ENCODE data around the gene MLPH.

The MLPH gene

DNA sequence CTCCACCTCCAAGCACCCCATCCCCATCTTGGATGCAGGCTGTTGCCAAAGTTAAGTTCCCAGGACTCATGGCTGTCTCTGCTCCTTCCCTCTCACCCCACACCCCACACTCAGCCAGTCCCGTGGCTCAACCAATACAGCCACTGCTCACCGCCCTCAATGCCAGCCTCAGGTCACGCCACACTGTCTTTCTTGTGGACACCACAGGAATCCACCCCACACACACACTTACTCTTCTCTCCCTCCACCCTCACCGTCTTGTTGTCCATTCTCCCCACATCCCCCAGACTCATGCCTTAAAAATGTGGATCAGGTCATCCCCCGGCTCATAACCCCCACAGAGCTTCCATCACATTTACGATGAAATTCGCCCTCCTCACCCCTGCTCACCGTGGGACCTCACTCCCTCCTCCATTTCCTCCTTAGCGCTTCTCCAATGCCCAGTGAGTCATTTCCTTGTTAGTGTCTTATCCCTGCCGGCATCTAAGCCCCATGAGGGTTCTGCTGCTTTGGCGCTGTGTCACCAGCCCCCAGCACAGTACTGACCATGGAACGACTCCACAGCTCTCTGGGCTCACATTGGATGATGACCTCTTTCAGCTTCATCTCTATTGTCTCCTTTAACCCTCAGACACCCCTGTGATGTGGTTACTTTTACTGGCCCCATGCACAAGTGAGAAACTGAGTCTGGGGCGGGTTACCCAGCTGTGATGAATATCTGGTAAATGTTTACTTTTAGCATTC, 13.8 kb downstream of the MLPH start:
- peak; percentile 94 to 95 for DNase-seq (ENCODE audit: low read depth in 2 of 2)

DNA sequence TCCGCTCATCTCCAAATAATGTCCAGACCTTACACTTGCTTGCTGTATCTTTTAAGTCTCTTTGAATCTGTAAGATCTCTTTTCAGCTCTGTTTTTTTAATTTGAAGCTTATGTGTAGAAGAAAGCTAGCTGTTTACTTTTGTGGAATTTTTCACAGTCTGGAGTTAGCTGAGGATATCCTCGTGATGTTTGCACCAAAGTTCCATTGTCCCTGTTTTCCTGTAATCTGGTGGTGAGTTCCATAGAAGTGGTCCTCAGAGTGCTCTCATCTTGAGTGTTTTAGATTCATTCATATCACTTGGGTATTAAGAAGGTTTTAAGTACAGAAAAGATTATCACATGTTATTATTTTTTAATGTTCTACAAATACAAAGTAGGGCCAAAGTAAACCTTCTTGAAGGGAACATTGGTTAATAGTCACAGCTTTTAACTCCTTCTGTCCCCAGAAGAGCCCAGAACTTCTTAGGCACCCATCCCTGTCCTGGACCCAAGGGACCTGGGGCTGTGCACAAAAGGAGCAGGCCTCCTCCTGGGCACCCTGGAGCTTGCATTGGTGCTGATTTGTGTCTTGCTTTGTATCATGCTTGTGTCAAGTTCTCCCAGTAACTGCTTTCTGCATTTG, 15.0 kb downstream of the MLPH start:
- DNase-seq (ENCODE audit: low read depth in 2 of 2): no peak

DNA sequence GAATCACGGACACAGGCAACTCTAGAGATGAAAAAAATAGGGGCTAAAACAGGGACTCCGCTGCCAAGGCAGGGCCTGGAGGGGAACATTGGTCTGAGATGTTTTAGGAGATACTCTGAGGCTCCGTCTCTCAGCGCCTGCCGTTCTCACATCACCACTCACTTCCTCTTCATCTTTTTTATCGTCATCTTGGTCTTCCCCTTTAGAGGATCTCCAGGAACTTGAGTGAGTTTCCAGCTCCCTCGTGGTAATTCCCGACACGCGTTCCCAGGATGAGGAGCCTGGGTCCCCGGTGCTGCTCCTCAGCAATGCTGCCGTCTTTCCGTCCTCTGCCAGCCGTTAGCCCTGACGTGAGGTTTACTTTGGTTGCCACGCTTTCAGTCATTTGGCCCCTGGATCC, 16.1 kb downstream of the MLPH start:
- DNase-seq (ENCODE audit: low read depth in 2 of 2): no peak

DNA sequence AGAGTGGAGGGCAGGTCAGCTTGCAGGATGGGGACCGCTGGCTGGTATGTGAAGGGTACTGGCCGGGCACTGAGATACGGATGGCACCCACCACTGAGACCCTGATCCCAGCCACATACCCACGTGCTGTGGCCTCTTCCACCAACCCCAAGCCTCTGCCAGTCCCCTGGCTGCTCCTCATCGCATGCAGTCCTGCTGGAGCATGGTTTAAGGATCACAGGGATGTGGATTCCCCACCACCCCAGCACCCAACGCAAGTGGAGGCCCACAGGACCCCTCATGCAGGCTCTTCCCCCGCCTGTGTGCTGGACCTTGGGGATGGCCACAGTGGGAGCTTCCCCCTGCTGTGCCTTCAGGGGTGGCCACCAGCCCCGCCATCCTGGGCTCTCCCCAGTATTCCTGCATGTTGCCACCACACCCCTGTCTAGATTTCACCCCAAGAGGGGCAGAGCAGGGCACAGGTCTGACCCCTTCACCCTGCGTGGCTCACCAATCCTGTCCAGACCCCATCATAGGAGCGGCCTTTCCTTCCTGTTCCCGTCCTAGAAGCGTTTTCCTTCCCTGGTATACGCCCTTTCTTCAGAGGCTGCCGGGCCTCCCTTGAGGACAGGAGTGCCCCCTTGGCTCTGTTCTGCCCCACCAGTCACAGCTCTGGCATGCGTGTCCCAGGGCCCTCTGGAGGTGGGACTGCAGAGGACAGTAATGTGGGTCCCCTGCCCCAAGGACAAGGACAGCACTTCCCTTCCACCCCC, 18.3 kb downstream of the MLPH start:
- DNase-seq (ENCODE audit: low read depth in 2 of 2): no peak

DNA sequence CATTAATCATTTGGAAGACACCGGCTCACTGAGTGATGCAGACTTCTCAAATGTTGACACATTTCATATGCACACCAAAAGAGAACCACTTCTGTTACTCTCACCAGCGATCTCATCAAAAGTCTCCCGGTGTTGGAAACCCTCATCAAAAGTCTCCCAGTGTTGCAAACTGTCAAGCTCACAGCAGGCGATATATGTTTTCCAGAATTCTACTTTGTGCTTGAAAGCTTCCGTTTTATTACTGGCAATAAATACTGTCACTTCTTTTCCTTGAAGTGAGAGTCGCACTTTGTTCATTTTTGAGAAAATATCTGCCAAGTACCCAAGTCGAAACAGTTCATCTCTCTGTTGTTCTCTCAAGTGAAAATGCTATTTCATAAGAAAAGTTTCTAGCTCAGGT, 20.5 kb downstream of the MLPH start:
- no peak for DNase-seq (ENCODE audit: low read depth in 2 of 2)

DNA sequence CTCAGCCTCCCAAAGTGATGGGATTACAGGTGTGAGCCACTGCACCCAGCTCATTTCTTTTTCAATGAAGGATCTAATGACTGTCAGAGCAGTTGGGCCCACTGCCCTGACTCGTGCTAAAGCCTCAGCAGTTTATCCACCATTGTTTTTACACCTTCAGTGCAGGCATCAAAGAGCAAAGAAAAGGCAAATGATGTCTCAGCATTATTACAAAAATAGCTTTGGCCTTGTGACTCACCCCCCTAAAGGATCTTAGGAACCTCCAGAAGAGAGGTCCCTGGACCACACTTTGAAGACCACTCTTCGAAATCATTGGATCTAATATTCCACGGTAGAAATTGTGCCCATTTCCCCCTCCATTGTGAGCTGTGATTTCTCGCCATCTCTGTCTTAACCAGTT, 21.3 kb downstream of the MLPH start:
- no peak for DNase-seq (ENCODE audit: low read depth in 2 of 2)

DNA sequence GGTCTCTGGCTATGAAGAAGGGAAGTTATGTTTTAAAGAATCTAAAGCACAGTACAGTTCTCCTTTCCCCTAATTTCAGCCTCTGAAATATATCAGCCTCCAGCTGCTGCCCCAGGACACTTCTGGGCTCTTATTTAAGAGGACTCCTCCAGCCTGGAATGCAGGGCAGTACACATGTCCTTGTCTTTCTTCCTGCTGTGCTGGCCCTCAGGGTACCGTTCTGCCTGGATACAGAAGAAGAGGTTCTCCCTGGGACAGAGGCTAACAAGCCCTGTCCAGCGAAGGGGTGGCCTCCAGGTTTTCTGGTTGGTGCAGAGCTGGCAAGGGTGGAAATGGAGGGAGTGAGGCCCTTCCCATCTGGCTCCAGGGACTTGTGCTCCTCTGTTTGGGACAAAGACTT, 22.1 kb downstream of the MLPH start:
- DNase-seq (ENCODE audit: low read depth in 2 of 2): no peak

DNA sequence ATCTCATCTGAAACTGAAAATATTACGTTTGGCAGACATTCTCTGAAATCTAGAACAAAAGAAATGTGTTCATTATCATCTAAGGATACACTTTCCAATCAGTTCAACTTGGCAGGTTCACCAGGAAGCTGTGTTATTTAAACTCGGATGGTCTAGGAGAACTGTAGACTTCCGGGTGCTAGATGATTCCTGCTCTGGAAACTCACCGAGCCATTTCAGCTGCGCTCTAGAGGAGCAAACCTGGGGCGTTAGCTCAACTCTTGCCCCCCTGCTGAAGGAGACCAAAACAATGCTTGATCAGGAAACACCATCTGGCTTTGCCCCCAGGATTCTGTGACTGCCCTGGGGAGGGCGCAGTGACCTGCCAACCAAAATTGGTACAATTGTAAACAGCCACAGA, 22.9 kb downstream of the MLPH start:
- no peak for DNase-seq (ENCODE audit: low read depth in 2 of 2)

DNA sequence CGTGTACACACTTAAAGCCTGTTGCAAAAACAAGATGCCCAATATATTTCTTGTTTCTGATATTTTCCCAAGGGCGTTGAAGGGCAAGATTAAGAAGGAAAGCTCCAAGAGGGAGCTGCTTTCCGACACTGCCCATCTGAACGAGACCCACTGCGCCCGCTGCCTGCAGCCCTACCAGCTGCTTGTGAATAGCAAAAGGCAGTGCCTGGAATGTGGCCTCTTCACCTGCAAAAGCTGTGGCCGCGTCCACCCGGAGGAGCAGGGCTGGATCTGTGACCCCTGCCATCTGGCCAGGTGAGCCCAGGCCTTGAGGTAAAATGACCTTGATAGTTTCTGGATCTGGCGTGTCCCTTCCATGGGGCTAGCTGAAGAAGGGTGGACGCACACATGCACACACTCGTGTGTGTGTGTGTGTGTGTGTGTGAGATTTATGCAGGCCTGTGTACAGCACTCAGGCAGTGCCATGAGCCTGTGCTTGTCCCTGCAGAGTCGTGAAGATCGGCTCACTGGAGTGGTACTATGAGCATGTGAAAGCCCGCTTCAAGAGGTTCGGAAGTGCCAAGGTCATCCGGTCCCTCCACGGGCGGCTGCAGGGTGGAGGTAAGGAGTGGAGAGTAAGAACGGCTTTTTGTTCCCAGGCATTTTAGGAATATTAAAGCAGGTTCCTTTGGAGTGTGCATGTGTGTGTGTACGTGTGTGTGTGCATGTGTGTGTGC, 23.6 kb downstream of the MLPH start:
- no peak for DNase-seq (ENCODE audit: low read depth in 2 of 2)

DNA sequence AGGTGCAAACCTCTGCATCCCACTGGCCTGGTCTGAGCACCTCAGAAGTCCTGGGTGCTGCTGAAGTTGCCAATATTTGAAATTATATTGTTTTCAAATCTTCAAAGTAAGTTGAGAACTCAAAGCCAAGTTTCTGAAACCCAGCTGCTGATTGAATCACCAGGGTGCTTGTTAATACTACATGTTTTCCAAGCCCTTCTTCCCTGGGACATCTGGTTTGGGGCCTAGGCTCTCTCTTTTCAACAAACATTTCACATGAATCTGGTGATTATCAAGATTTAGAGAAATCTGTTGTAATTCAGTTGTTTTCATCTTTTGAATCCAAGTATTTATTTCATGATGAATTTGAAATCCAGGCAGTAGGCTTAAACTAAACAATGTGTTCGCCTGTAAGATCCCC, 24.4 kb downstream of the MLPH start:
- peak in 1 of 2 experiments; percentile 40 for DNase-seq (ENCODE audit: low read depth in 2 of 2)

DNA sequence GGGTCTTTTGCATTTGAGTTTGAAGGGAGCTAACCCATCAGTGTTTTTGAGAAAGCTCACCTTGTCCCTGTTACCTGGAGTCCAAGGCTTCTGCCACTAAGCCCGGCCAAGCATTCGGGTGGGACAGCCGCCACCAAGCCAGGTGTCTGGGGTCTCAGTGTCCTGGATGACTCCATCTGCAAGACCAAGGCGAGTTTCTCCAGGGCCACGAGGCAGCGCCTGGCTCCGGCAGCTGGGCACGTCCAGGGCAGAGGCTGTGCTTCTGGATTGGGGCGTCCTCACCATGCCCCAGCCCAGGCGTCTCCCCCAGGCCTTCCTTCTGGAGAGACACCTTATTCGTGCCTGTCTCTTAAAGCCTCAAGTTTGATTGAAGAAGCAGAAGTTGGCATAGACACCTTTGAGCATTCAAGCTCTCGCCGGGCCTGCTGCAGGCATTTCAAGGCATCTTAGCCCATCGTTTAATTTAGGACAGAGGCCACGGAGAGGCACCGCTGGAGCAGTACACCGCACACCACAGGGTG, 24.9 kb downstream of the MLPH start:
- no peak for DNase-seq (ENCODE audit: low read depth in 2 of 2)

DNA sequence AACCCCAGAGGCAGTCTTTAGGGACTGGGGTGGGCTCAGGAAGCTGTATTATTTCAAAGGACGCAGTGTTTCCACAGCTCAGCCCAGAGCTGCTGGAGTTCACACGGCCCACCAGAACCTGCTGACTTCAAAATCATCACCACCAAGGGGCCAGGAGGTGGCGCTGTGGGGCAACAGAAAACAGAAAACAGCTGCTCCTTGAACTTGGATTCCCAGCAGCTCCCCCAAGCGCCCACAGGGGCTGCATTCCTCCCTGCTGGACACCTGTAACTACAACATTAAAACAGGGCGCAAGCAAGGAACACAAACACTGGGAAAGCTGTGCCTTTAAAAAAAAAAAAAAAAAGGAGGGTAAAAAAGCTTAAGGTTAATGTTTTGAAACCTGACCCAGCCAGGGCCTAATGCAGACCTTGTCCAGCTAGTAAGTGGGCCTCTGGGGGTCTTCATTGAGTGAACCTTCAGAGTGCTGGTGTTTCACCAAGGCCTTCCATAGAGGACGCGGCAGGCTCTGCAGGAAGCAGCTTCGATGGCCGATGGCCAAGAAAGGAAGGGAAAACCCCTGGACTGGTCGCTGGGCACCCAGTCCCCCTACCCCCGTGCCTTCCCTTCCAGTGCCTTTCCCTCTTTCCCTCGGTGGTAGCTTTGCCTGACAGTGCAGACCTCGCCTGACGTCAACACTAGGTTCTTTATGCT, 25.9 kb downstream of the MLPH start:
- peak; percentile 72 to 73 for DNase-seq (ENCODE audit: low read depth in 2 of 2)

DNA sequence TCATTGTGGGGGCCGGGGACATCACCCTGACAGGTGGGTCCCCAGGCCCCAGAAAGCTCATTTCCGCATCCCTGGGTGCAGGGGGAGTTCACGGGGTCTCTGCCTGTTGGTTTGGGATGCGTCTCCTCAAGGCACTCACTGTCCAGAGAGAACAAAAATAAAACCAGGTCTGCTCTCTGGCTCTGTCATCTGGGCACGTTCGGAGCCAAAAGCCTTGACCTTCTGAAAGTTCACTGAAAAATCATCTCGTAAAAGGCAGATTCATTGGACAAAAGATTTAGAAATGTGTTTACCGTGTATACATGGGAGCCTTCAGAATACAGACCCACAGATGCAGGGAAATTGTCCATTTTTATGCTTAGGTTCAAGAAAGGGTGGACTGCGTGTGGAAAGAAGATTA, 26.6 kb downstream of the MLPH start:
- DNase-seq (ENCODE audit: low read depth in 2 of 2): no peak

DNA sequence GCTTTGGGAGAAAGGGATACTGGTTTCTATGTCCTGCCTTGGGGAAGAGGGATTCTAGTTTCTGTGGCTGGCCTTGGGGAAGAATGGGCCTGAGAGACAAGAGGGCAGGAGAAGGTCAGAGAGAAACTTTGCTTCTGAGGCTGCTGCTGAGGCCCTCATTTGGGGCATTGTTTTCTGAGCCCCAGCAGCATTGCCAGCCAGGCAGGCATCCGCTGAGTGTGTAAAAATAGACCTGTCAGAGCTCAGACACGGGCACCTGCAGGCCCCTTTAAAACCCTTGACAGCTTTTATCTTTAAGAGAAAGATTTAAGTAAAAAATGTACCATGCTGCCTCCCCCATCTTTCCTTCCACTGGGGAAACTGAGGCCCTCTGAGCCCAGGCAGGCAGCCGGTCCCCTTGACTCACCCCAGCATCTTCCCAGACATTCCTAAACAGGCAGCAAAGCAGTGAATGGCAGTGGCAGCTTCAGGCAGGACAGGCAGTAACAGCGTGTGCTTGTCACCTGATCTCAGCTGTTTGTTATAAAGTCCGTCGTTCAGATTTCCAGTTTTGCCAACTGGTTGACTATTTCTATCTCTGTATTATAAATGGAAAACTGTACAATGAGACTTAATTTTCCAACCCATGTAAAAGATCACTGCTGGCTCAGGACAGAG, 27.6 kb downstream of the MLPH start:
- no peak for DNase-seq (ENCODE audit: low read depth in 2 of 2)

DNA sequence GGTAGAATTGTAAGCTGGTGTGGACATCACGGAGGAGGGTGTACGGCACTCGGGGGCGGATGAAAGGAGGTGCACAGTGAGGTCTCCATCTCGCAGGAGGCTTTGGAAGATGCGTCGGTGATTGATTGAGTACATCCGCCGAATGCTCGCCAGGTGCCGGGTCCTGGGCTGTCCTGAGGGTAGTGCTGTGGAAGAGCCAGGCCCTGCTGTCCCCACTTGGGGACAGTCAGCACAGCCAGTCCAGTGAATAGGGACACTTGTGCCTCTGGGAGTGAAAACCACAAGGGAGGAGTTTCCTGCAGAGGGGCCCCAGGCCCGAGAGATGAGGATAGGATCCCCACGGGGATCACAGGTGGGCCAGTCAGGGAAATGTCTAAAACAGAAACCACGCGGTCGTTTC, 28.1 kb downstream of the MLPH start:
- DNase-seq (ENCODE audit: low read depth in 2 of 2): no peak

DNA sequence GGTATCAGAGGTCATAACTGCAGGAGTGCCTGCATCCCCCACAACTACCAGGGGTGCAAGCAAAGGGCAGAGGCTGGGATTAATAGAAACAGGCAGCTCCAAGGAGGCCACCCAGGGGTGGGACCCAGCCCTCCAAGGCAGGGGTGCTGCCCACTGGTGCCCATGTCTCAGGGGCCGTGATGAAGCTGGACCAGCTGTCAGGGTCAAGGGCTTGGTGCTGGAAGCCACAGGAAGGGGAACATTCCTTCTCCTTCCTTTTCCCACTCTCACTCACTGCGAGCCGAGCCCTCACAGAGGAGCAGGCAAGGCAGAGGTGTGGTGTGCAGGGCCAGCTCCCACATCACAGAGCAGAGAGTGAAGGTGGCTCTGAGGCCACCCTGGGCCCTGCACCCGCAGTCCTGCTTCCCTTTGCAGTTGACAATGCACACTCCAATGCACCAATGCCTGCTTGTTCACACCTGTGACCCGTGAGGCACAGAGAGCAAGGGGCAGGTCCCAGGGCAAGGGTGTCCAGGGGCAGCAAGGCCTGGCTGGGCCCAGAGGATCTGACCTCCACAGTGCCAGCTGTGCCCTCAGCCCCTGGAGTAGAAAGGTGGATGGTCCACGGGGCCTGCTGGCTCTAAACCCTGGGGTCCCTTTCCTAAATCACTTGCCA, 28.7 kb downstream of the MLPH start:
- no peak for DNase-seq (ENCODE audit: low read depth in 2 of 2)

DNA sequence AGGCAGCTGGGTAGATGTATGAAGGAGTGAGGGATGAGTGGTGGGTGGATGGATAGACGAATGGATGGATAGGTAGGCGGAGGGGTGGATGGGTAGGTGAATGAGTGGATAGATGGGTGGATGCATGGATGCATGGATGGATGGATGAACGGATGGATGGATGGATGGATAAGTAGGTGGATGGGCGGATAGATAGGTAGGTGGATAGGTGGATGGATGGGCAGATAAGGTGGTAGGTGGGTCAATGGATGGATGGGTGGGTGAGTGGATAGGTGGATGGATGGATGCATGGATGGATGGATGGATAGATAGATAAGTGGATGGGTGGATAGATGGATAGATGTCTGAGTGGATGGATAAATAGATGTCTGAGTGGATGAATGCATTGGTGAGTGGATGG, 30.1 kb downstream of the MLPH start:
- DNase-seq (ENCODE audit: low read depth in 2 of 2): no peak

DNA sequence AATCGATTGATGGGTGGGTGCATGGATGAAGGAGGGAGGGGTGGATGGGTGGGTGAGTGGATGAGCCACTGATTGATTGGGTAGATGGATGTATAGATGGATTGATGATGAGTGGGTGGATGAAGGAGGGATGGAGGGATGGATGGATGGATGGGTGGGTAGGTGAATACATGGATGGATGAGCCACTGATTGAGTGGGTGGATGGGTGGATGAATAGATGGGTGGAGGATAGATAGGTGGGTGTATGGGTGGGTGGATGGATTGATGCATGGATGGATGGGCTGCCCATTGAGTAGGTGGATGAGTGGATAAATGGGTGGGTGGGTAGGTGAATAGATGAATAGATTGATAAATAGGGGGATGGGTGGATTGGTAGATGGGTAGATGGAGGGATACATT, 30.9 kb downstream of the MLPH start:
- no peak for DNase-seq (ENCODE audit: low read depth in 2 of 2)

DNA sequence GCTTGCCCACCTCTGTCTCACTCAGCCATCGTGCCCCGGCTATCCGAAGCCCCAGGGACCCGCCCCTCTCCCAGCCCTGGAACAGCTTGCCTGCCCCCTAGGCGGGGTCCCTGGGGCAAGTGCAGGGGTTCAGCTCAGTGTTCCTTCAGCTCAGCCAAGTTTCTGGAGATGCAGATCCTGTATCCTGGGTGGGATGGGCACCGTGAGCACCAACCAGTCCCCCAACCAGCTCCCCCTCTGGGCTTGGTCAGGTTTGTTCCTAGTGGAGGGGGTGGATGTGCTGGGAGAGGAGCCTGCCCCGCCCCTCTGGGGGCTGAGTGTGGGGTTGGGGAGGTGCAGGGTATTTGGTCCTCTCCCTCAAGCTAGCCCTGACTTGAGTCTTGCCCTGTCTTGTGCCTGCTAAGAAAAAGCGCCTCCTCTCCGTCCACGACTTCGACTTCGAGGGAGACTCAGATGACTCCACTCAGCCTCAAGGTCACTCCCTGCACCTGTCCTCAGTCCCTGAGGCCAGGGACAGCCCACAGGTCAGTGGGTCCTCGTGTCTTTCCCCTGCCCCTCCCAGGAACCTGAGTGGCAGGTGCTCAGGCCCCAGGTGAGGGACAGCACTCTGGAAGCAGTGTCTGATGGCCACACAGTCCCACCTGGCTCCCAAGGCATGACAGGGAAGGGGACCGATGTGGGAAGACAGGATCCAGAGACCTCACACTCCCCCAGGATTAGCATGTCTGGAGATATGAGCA, 32.6 kb downstream of the MLPH start:
- DNase-seq (ENCODE audit: low read depth in 2 of 2): no peak

DNA sequence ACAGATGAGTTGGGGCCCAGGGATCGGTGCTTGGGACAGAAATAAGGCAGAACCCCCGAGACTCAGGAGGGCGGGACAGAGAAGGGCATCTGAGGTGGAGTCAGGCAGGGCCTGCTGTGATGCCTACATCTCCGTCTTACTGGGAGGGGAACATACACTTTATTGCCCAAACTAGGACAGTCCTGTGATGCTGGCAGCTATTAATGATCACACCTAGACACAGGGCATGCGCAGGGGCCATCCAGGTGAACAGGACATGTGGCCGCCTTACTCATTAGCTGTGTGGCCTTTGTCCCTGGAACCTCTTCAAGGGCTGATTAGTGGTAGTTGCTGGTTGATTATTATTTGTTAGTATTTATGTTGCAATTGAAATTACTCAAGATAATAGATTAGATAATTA, 33.2 kb downstream of the MLPH start:
- DNase-seq (ENCODE audit: low read depth in 2 of 2): no peak

Measured in fibroblast of skin of left quadriceps (primary cell).